Sigmoid colon (tissue), 7 donors: ENCODE results near the gene TMEM107. TPM values are rescaled to one million over a fixed set of nuclear protein-coding genes. Genes with fewer than 3 reads are reported as not detected.

Experiments
- DNase-seq: peaks from one replicate; pipeline ENCODE4 v3.0.0-alpha.2; 2019
- H3K27ac ChIP-seq, 4 donors: fragments of 200-600 bp; sonication (generic); one replicate each; pipeline ENCODE4 v1.5.1; 2016 to 2019; ENCODE audit warnings: mild to moderate bottlenecking in 1 of 4
- H3K27me3 ChIP-seq, 3 donors: fragments of 200-600 bp; sonication (generic); one replicate each; pipeline ENCODE4 v1.5.1; 2019; ENCODE audit warnings: mild to moderate bottlenecking in 1 of 3
- H3K36me3 ChIP-seq, 4 donors: fragments of 200-600 bp; sonication (generic); one replicate each; pipeline ENCODE4 v1.5.1; 2016 to 2019
- H3K4me1 ChIP-seq, 4 donors: fragments of 200-600 bp; sonication (generic); one replicate each; pipeline ENCODE4 v1.5.1; 2017 to 2019
- H3K4me3 ChIP-seq, 4 donors: fragments of 200-600 bp; sonication (generic); one replicate each; pipeline ENCODE4 v1.5.1; 2017 to 2019; ENCODE audit warnings: mild to moderate bottlenecking in 2 of 4, moderate library complexity in 1 of 4
- H3K9me3 ChIP-seq, 4 donors: fragments of 200-600 bp in 3 of 4; sonication (generic) in 3 of 4; one replicate each; pipeline versions ENCODE4 v1.5.1 to v1.6.1; 2013 to 2019
- EP300 ChIP-seq, 4 donors: sonication (generic); formaldehyde crosslinking; IDR thresholded peaks; one replicate each; pipeline ENCODE4 v1.6.1; 2017; ENCODE audit warnings: antibody characterized with exemption in 4 of 4
- POLR2A ChIP-seq, 2 donors: fragments of 450-650 bp; IDR thresholded peaks; one replicate each; pipeline ENCODE4 v1.6.1; 2016; ENCODE audit warnings: antibody characterized with exemption in 2 of 2, mild to moderate bottlenecking in 2 of 2, moderate library complexity in 2 of 2
- POLR2AphosphoS5 ChIP-seq, 4 donors: sonication (generic); formaldehyde crosslinking; IDR thresholded peaks; one replicate each; pipeline ENCODE4 v1.6.1; 2017; ENCODE audit warnings: antibody characterized with exemption in 4 of 4
- WGBS, 2 donors: extraction: QIAGEN DNeasy Blood & Tissue Kit; methylation state at CpG; one replicate each; pipeline ENCODE4 v1.1.7; 2013; 5-methylcytosine and 5-hydroxymethylcytosine counted together
- intact Hi-C: fragments of 100-400 bp; cut with DNase I; formaldehyde crosslinking; loops from one replicate; pipeline ENCODE4 v1.15.1; 2023
- polyA plus RNA-seq, 3 donors: library from polyadenylated mRNA; stranded (reverse); fragments of 200-250 nt; gene quantifications; one replicate each; pipeline ENCODE4 v1.2.3, GENCODE V29; 2013
- total RNA-seq, 4 donors: library from RNA; depleted of rRNA; stranded (reverse); fragments of >200 nt; gene quantifications; one replicate each; pipeline ENCODE4 v1.1.0, GENCODE V29; 2016
- TF ChIP-seq, protein P1 (sequence below), 4 experiments: fragments of 450-650 bp in 3 of 4; fragments of 200-600 bp in 1 of 4; IDR thresholded peaks; one replicate each; pipeline ENCODE4 v1.5.1; 2016 to 2019; ENCODE audit warnings: antibody characterized with exemption in 4 of 4, mild to moderate bottlenecking in 3 of 4, moderate library complexity in 2 of 4
- donor health status: healthy with polysubstance abuse.
- donor health status: Bipolar disorder and iron deficiency.
- donor health status: healthy.

TMEM107 gene
- total and polyA plus RNA-seq, 7 donors: 4.6 to 61.7 (median 14.4) TPM

DNA sequence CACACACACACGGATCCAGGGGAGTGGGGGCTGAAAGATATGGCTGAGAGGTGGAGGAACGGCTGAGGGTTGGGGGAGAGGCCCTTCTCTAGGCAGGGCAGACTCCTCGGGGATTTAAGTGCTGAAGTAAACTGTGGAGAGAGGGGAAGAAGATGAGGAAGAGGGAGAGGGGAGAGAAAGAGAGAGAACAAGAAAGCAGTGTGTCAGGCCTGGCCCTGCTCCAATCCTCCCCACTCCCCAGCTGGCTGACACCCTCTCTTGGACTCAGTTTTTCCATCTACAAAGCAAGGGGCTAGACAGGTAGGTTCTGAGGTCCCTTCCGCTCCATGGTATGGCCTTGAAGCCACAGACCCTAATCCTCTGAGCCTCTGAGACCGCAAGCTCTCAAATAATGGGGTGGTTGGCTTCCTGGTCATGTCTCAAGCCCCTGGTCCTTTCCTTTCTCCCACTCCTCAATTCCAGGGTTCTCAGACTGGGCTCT lies 15.4 kb downstream of the TMEM107 start:
- DNase-seq: peak; percentile 64
- peak overlapping the region; percentile 98 to 100 (median 99) for H3K27ac ChIP-seq
- no peaks in the 10 kb centered on the region for H3K9me3 ChIP-seq
- no peaks in the 10 kb centered on the region for H3K27me3 ChIP-seq
- peaks cover 0 to 67% (median 60%) of the 10 kb centered on the region in 4 donors for H3K4me1 ChIP-seq
- intact Hi-C loops: loop anchor here (5.0 kb wide), 1 partner anchor 62 kb away; no protein-coding TSS in a partner anchor
- 45 to 69% methylated on average over 5 of the region's 5 CpGs for WGBS, 2 donors
- peak overlapping the region in 1 of 4 donors; percentile 99 for H3K4me3 ChIP-seq
- TF ChIP-seq POLR2A (IDR thresholded peaks at IDR 0.05) (no peak), POLR2AphosphoS5 (IDR thresholded peaks at IDR 0.05) (no peak), EP300 (IDR thresholded peaks at IDR 0.05) (no peak)
- TF ChIP-seq, protein P1, sequence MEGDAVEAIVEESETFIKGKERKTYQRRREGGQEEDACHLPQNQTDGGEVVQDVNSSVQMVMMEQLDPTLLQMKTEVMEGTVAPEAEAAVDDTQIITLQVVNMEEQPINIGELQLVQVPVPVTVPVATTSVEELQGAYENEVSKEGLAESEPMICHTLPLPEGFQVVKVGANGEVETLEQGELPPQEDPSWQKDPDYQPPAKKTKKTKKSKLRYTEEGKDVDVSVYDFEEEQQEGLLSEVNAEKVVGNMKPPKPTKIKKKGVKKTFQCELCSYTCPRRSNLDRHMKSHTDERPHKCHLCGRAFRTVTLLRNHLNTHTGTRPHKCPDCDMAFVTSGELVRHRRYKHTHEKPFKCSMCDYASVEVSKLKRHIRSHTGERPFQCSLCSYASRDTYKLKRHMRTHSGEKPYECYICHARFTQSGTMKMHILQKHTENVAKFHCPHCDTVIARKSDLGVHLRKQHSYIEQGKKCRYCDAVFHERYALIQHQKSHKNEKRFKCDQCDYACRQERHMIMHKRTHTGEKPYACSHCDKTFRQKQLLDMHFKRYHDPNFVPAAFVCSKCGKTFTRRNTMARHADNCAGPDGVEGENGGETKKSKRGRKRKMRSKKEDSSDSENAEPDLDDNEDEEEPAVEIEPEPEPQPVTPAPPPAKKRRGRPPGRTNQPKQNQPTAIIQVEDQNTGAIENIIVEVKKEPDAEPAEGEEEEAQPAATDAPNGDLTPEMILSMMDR (IDR thresholded peaks at IDR 0.05): no peak
- peaks cover 0 to 21% (median 14%) of the 10 kb centered on the region in 4 donors for H3K36me3 ChIP-seq

DNA sequence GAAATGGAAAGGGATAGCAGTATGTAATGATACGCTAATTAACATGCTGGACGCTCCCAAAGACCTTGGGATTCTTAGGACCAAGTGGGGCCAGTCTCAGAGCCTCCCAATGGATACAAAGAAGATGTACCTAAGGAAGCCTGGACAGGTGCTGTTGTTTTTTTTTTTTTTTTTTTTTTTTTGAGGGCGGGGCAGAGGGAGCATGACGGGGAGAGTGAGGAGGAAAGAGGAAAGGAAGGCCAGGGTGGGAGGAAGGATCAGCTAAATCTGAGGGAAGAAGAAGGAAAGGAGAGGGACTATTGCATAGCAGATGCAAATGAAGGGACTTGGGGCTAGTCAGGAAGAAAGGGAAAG lies 16.0 kb downstream of the TMEM107 start:
- peaks cover 0 to 67% (median 60%) of the 10 kb centered on the region in 4 donors for H3K4me1 ChIP-seq
- no peak for DNase-seq
- intact Hi-C loops: loop anchor here (5.0 kb wide), 1 partner anchor 62 kb away; no protein-coding TSS in a partner anchor
- H3K27me3 ChIP-seq: no peaks in the 10 kb centered on the region
- peaks cover 0 to 21% (median 14%) of the 10 kb centered on the region in 4 donors for H3K36me3 ChIP-seq
- TF ChIP-seq, protein P1 (IDR thresholded peaks at IDR 0.05): no peak
- TF ChIP-seq POLR2AphosphoS5 (IDR thresholded peaks at IDR 0.05) (no peak), EP300 (IDR thresholded peaks at IDR 0.05) (no peak), POLR2A (IDR thresholded peaks at IDR 0.05) (no peak)
- 46 to 75% methylated on average over 4 of the region's 4 CpGs for WGBS, 2 donors
- H3K9me3 ChIP-seq: no peaks in the 10 kb centered on the region
- H3K4me3 ChIP-seq: no peak overlapping the region
- peak overlapping the region; percentile 98 to 100 (median 99) for H3K27ac ChIP-seq

DNA sequence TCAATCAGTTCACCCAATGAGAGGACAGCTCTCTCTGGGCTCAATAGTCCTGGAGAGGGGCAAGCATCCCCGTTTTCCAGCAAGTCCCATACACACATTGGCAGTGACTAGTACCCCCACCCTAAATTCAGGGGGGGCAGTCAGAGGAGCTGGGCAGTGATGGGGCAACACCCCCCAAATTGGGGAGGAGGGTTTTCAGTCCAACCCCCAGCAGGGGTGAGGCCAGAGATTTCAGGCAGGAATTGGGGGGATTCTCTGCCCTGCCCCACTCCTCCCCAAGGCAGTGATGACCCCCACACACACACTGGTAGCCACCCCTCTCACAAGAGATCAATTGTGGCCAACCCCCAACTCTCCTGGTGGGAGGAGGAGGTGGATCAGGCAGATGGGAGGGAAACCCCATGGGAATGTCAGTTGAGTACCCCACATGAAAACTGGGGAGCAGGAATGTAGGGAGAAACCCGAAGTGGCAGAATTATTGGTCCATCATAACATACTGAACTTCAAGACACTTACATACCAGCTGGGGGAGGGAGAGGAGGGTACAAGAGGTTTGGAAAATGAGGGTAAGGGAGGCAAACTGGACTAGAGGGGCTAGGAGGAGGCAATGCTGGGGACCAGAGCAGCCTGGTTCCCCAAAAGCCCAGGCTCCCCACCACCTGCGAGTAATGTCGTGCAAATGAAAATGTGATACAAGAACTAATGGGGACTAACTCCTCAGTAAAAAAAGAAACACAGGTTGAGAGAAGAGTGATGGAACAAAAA lies 16.5 kb downstream of the TMEM107 start:
- DNase-seq: peak; percentile 64
- H3K9me3 ChIP-seq: no peaks in the 10 kb centered on the region
- peak overlapping the region; percentile 98 to 100 (median 99) for H3K27ac ChIP-seq
- H3K36me3 ChIP-seq: peaks cover 0 to 21% (median 14%) of the 10 kb centered on the region in 4 donors
- WGBS, 2 donors: 67 to 84% methylated on average over 4 of the region's 4 CpGs
- TF ChIP-seq POLR2AphosphoS5 (IDR thresholded peaks at IDR 0.05): no peak
- no peak for TF ChIP-seq EP300 (IDR thresholded peaks at IDR 0.05)
- TF ChIP-seq, protein P1 (IDR thresholded peaks at IDR 0.05): no peak
- no peak for TF ChIP-seq POLR2A (IDR thresholded peaks at IDR 0.05)
- H3K4me1 ChIP-seq: peaks cover 0 to 65% (median 59%) of the 10 kb centered on the region in 4 donors
- H3K27me3 ChIP-seq: no peaks in the 10 kb centered on the region
- H3K4me3 ChIP-seq: no peak overlapping the region
- intact Hi-C loops: loop anchor here (1.0 to 5.0 kb wide), 4 partner anchors 21 to 317 kb away; partner anchors contain the start of gene HES7

DNA sequence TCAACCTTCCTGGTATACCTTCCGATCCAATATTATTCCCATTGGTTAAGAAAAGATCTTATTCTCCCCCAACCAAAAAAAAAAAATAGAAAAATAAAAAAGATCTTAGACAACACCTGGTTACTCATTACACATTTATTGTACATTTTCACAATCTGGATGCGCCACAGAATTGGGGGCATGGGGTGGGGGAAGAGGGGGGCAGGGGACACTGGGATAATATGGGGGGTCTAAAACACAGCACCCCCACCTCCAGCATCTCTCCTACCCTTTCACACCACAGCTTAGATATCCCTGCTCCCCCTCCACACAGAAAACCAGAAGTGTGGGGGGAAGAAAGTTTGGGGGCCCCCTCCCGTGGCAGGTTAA lies 17.2 kb downstream of the TMEM107 start:
- H3K27me3 ChIP-seq: no peaks in the 10 kb centered on the region
- 50 to 62% methylated on average over 3 of the region's 3 CpGs for WGBS, 2 donors
- TF ChIP-seq, protein P1 (IDR thresholded peaks at IDR 0.05): peak in 1 of 4 experiments; percentile 2
- TF ChIP-seq POLR2AphosphoS5 (IDR thresholded peaks at IDR 0.05): no peak
- peaks cover 0 to 21% (median 14%) of the 10 kb centered on the region in 4 donors for H3K36me3 ChIP-seq
- intact Hi-C loops: loop anchor here (1.0 to 5.0 kb wide), 3 partner anchors 21 to 317 kb away; partner anchors contain the start of gene HES7
- no peak overlapping the region for H3K4me3 ChIP-seq
- H3K9me3 ChIP-seq: no peaks in the 10 kb centered on the region
- DNase-seq: no peak
- peaks cover 0 to 59% (median 54%) of the 10 kb centered on the region in 4 donors for H3K4me1 ChIP-seq
- peak overlapping the region; percentile 98 to 100 (median 99) for H3K27ac ChIP-seq
